Heart left ventricle (tissue), 13 donors: ENCODE results near the gene RPTOR.

Source experiments
- POLR2A ChIP-seq, 2 donors: fragments of 450-650 bp; IDR thresholded peaks; one replicate each; pipeline ENCODE4 v1.6.1; 2017; ENCODE audit warnings: antibody characterized with exemption in 2 of 2, mild to moderate bottlenecking in 2 of 2, moderate library complexity in 2 of 2
- TF ChIP-seq, protein P1 (sequence below), 12 donors: fragments of 200-600 bp; sonication (generic) in 4 of 12; IDR thresholded peaks; one replicate each; pipeline versions ENCODE4 v1.5.0 to v1.8.0; 2018 to 2022; ENCODE audit warnings: antibody characterized with exemption in 12 of 12, mild to moderate bottlenecking in 5 of 12
- donor health status: ischemic (EF 13 %, LVEDD 7.1; RV severe dilation, severe dysfunction).
- donor health status: DM: no; HTN: yes; CAD: no.
- donor health status: DM: no; HTN: no; CAD: no.
- donor health status: ischemic (EF 25% LVEDD 6.9; RV normal size, moderate dysfunction).
- donor health status: ischemic (EF 25% LVEDD 5.7; RV mildly dilated, moderate dysfunction).
- donor health status: ischemic (EF 35%, LVEDD 5.7; RV mildly dilated, moderate dysfunction).
- donor health status: nonischemic (EF 11% LVEDD 7.7; RV severe dilation, severe dysfunction).
- donor health status: DM: yes; HTN: yes; CAD: no.
- donor health status: PGD.
- donor health status: ischemic (EF 29% LVEDD 5.4; RV normal size, mild dysfunction).
- donor health status: nonischemic (EF 23%, LVEDD 6.1; RV moderate dilation, normal function).

DNA sequence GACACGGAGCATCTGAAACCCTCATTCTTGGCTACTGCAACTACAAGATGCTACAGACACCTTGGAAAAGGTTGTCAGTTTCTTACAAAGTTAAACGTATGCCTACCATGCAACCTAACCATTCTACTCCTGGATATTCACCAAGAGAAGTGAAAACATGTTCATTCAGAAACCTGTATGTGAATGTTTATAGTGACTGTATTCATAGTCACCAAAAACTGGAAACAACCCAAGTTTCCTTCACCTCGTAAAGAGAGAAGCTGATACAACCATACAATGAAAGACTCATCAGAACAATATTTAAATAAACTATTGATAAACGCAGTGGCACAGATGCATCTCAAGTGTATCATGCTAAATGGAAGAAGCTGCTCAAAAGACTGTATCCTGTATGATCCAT lies 391.6 kb downstream of the RPTOR start:
- TF ChIP-seq POLR2A (IDR thresholded peaks at IDR 0.05): no peak
- TF ChIP-seq, protein P1, sequence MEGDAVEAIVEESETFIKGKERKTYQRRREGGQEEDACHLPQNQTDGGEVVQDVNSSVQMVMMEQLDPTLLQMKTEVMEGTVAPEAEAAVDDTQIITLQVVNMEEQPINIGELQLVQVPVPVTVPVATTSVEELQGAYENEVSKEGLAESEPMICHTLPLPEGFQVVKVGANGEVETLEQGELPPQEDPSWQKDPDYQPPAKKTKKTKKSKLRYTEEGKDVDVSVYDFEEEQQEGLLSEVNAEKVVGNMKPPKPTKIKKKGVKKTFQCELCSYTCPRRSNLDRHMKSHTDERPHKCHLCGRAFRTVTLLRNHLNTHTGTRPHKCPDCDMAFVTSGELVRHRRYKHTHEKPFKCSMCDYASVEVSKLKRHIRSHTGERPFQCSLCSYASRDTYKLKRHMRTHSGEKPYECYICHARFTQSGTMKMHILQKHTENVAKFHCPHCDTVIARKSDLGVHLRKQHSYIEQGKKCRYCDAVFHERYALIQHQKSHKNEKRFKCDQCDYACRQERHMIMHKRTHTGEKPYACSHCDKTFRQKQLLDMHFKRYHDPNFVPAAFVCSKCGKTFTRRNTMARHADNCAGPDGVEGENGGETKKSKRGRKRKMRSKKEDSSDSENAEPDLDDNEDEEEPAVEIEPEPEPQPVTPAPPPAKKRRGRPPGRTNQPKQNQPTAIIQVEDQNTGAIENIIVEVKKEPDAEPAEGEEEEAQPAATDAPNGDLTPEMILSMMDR (IDR thresholded peaks at IDR 0.05): no peak
